Neural progenitor cell (in vitro differentiated cells): ENCODE results near the gene AUP1.

ENCODE experiments used
- EZH2 ChIP-seq: fragments of 200-600 bp; sonication (generic); IDR thresholded peaks from 2 replicates; pipeline ENCODE4 v1.6.1; 2017; ENCODE audit warnings: antibody characterized with exemption, mild to moderate bottlenecking, moderate library complexity
- EZH2phosphoT487 ChIP-seq: fragments of 200-600 bp; sonication (generic); IDR thresholded peaks from 2 replicates; pipeline ENCODE4 v1.6.1; 2017; ENCODE audit warnings: antibody characterized with exemption
- TF ChIP-seq, protein P1 (sequence below): fragments of 200-600 bp; sonication (generic); IDR thresholded peaks from 2 replicates; pipeline ENCODE4 v1.5.1; 2017; ENCODE audit warnings: antibody characterized with exemption, mild to moderate bottlenecking

DNA sequence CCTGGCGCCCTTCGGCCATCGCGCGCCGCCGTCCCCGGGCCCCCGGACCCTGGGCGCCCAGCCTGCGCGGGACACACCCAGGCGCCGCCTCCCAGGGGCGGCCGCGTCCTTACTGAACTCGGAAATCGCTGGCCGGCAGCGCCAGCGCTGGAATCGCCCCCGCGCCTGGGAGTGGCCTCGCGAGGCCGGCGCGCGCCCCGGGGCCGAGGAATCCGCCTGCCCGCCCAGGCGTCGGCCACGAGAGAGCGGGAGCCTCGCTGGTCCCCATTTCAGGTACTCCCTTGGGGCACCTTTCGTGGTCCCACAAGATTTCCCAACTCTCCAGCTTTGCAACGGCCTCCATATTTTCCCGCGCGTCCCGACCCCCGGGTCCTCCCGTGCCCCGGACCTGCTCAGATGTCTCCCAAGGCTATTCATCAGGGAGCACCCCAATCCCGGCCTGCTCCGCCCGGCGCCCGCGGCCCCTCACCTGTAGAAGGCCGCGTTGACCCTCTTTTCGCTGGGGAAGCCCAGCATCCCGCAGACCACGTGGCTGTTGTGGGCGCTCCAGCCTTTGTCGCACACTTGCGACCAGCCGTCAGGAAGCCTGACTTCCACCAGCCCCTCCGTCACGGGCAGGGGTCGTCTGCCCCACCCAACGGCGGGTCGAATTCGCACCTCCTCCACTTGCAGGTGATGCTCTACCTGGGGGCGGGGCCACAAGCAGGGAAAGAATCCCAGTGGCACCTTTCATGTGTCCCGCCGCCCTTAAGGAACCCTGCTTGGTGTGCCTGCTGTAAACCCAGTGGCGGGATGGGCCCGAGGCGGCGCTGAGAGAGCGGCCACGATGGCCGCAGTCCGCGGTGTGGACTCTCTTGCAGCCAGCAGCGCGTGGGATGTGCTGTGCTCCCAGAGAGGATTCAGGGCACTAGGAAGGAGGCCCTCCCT is 19.7 kb upstream of the AUP1 start:
- peak; percentile 70 for TF ChIP-seq EZH2
- TF ChIP-seq, protein P1, sequence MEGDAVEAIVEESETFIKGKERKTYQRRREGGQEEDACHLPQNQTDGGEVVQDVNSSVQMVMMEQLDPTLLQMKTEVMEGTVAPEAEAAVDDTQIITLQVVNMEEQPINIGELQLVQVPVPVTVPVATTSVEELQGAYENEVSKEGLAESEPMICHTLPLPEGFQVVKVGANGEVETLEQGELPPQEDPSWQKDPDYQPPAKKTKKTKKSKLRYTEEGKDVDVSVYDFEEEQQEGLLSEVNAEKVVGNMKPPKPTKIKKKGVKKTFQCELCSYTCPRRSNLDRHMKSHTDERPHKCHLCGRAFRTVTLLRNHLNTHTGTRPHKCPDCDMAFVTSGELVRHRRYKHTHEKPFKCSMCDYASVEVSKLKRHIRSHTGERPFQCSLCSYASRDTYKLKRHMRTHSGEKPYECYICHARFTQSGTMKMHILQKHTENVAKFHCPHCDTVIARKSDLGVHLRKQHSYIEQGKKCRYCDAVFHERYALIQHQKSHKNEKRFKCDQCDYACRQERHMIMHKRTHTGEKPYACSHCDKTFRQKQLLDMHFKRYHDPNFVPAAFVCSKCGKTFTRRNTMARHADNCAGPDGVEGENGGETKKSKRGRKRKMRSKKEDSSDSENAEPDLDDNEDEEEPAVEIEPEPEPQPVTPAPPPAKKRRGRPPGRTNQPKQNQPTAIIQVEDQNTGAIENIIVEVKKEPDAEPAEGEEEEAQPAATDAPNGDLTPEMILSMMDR = no peak
- peak; percentile 35 for TF ChIP-seq EZH2phosphoT487
